NCI-H510A treated with DMSO at 0.1 percent for 48 hours (cell line): Measurements from ENCODE around the gene KRT9.
"Not testable (repeated sequence)": the region's sequence is repeated elsewhere in the genome, so short reads cannot be mapped to it uniquely, and the experiment has no call there.

Experiments used
- DNase-seq: peaks from one replicate; lab custom pipeline; 2025; lab: John Stamatoyannopoulos, UW

The KRT9 gene

GRCh38 chr17:41571561-41572434 is at the start of gene KRT9:
Gene KRT9 (minus strand): TSS chr17:41572059. CDS start chr17:41571992, 67 bp downstream.
- no peak for DNase-seq

- DNase-seq: not testable (repeated sequence)
Measured at GRCh38 chr17:41621435-41621817, 49.6 kb upstream of the KRT9 start.

GRCh38 chr17:41620583-41621434 is 49.0 kb upstream of the KRT9 start:
- no peak for DNase-seq

GRCh38 chr17:41619927-41620582 is 48.2 kb upstream of the KRT9 start:
- DNase-seq: not testable (repeated sequence)

GRCh38 chr17:41619036-41619926 is 47.4 kb upstream of the KRT9 start:
- DNase-seq: no peak

- no peak for DNase-seq
Measured at GRCh38 chr17:41618341-41619035, 46.6 kb upstream of the KRT9 start.

GRCh38 chr17:41617698-41618097 is 45.8 kb upstream of the KRT9 start:
- DNase-seq: no peak

GRCh38 chr17:41617136-41617535 is 45.3 kb upstream of the KRT9 start:
- no peak for DNase-seq

GRCh38 chr17:41616486-41616885 is 44.6 kb upstream of the KRT9 start:
- DNase-seq: not testable (repeated sequence)

GRCh38 chr17:41615454-41615853 is 43.6 kb upstream of the KRT9 start:
- DNase-seq: peak; percentile 32

GRCh38 chr17:41614767-41615166 is 42.9 kb upstream of the KRT9 start:
- not testable (repeated sequence) for DNase-seq

- no peak for DNase-seq
Measured at GRCh38 chr17:41614098-41614497, 42.2 kb upstream of the KRT9 start.

GRCh38 chr17:41613277-41614082 is 41.6 kb upstream of the KRT9 start:
- no peak for DNase-seq

- DNase-seq: not testable (repeated sequence)
Measured at GRCh38 chr17:41612376-41613160, 40.7 kb upstream of the KRT9 start, which contains the start of gene KRT16. Gene KRT16 (minus strand): TSS chr17:41612767. CDS start chr17:41612688, 79 bp downstream.

- DNase-seq: no peak
Measured at GRCh38 chr17:41610965-41611640, 39.2 kb upstream of the KRT9 start.

- not testable (repeated sequence) for DNase-seq
Measured at GRCh38 chr17:41610061-41610517, 38.2 kb upstream of the KRT9 start.

GRCh38 chr17:41606930-41607329 is 35.1 kb upstream of the KRT9 start:
- not testable (repeated sequence) for DNase-seq

- DNase-seq: no peak
Measured at GRCh38 chr17:41602524-41602923, 30.7 kb upstream of the KRT9 start.
